Suprapubic skin (tissue), 4 donors: ENCODE measurements around the gene GRP. TPM values are rescaled to one million over a fixed set of nuclear protein-coding genes. Genes with fewer than 3 reads are reported as not detected.
A peak's percentile ranks its signal among the peaks of the same experiment; 100 is the strongest.

Source experiments
- DNase-seq, 2 donors: peaks; one replicate each; pipeline ENCODE4 v3.0.0-alpha.2; 2019; ENCODE audit warnings: low spot score in 2 of 2
- H3K27ac ChIP-seq: fragments of 200-600 bp; sonication (generic); one replicate; pipeline ENCODE4 v1.5.1; 2019
- H3K27me3 ChIP-seq: fragments of 200-600 bp; sonication (generic); one replicate; pipeline ENCODE4 v1.5.1; 2019
- H3K36me3 ChIP-seq: fragments of 200-600 bp; sonication (generic); one replicate; pipeline ENCODE4 v1.5.1; 2019
- H3K4me1 ChIP-seq: fragments of 200-600 bp; sonication (generic); one replicate; pipeline ENCODE4 v1.5.1; 2019
- H3K4me3 ChIP-seq: fragments of 200-600 bp; sonication (generic); one replicate; pipeline ENCODE4 v1.5.1; 2019; ENCODE audit warnings: mild to moderate bottlenecking
- H3K9me3 ChIP-seq: fragments of 200-600 bp; sonication (generic); one replicate; pipeline ENCODE4 v1.5.1; 2019
- EP300 ChIP-seq: sonication (generic); formaldehyde crosslinking; IDR thresholded peaks from one replicate; pipeline ENCODE4 v1.6.1; 2017; ENCODE audit warnings: antibody characterized with exemption
- POLR2A ChIP-seq, 2 donors: fragments of 450-650 bp; IDR thresholded peaks; one replicate each; pipeline ENCODE4 v1.6.1; 2017; ENCODE audit warnings: antibody characterized with exemption in 2 of 2, mild to moderate bottlenecking in 2 of 2, moderate library complexity in 2 of 2
- POLR2AphosphoS5 ChIP-seq, 3 donors: sonication (generic); formaldehyde crosslinking; IDR thresholded peaks; one replicate each; pipeline ENCODE4 v1.6.1; 2017; ENCODE audit warnings: antibody characterized with exemption in 3 of 3
- WGBS: methylation state at CpG from one replicate; pipeline ENCODE4 v1.1.5; 2018; 5-methylcytosine and 5-hydroxymethylcytosine counted together
- total RNA-seq, 4 donors: library from RNA; depleted of rRNA; stranded (reverse); fragments of >200 nt; gene quantifications; one replicate each; pipeline ENCODE4 v1.1.0, GENCODE V29; 2016
- TF ChIP-seq, protein P1 (sequence below), 2 donors: fragments of 200-600 bp in 1 of 2; fragments of 450-650 bp in 1 of 2; sonication (generic) in 1 of 2; IDR thresholded peaks; one replicate each; pipeline ENCODE4 v1.5.1; 2016 to 2019; ENCODE audit warnings: antibody characterized with exemption in 2 of 2, mild to moderate bottlenecking in 1 of 2, moderate library complexity in 1 of 2

The GRP gene
- total RNA-seq, 4 donors from 2014 or later = not detected

DNA sequence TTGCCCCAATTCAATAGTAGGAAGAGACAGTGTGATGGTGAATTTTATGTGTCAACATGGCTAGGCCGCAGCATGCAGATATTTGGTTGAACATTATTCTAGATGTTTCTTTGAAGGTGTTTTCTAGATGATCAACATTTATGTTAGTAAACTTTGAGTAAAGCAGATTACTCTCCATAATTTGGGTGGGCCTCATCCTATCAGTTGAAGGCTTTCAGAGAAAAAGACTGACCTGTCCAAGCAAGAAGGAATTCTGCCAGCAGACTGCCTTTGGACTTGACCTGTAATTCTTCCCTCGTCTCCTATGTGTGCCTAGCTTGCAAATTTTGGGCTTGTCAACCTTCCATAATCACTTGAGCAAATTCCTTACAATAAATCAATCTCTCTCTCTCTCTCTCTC lies 8.3 kb upstream of the GRP start:
- H3K4me1 ChIP-seq = peaks cover 5% of the 10 kb centered on the region
- no peaks in the 10 kb centered on the region for H3K36me3 ChIP-seq
- TF ChIP-seq, protein P1, sequence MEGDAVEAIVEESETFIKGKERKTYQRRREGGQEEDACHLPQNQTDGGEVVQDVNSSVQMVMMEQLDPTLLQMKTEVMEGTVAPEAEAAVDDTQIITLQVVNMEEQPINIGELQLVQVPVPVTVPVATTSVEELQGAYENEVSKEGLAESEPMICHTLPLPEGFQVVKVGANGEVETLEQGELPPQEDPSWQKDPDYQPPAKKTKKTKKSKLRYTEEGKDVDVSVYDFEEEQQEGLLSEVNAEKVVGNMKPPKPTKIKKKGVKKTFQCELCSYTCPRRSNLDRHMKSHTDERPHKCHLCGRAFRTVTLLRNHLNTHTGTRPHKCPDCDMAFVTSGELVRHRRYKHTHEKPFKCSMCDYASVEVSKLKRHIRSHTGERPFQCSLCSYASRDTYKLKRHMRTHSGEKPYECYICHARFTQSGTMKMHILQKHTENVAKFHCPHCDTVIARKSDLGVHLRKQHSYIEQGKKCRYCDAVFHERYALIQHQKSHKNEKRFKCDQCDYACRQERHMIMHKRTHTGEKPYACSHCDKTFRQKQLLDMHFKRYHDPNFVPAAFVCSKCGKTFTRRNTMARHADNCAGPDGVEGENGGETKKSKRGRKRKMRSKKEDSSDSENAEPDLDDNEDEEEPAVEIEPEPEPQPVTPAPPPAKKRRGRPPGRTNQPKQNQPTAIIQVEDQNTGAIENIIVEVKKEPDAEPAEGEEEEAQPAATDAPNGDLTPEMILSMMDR (IDR thresholded peaks at IDR 0.05) = no peak
- TF ChIP-seq EP300 (no peak), POLR2AphosphoS5 (IDR thresholded peaks at IDR 0.05) (no peak), POLR2A (IDR thresholded peaks at IDR 0.05) (no peak)
- 96% methylated on average over 2 of the region's 2 CpGs for WGBS
- H3K27me3 ChIP-seq = no peaks in the 10 kb centered on the region
- no peaks in the 10 kb centered on the region for H3K9me3 ChIP-seq
- DNase-seq = no peak
- H3K4me3 ChIP-seq = no peak overlapping the region
- H3K27ac ChIP-seq = no peak overlapping the region

DNA sequence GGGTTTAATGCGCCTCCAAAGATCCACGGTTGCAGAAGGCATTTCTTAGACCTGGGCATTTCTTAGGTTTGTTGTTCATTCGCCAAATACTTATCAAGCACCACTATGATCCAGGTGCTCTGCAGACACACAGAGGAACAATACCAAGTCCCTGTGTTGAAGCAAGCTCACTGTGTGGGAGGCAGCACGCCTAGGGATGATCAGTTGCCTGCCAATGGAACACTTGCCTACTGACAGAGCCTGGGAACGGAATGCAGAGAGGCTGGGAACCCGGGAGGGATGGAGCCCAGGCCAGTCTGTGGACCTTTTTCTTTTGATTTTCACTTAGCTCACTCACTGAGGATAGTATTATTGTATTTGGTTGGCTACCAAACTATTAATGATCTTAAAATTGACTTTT lies 1.9 kb upstream of the GRP start:
- no peak overlapping the region for H3K4me3 ChIP-seq
- H3K36me3 ChIP-seq = no peaks in the 10 kb centered on the region
- no peak overlapping the region for H3K27ac ChIP-seq
- H3K4me1 ChIP-seq = peaks cover 20% of the 10 kb centered on the region
- 75% methylated on average over 6 of the region's 6 CpGs for WGBS
- no peak for DNase-seq
- H3K27me3 ChIP-seq = peaks cover 62% of the 10 kb centered on the region
- H3K9me3 ChIP-seq = no peaks in the 10 kb centered on the region
- TF ChIP-seq, protein P1 (IDR thresholded peaks at IDR 0.05) = no peak
- TF ChIP-seq POLR2AphosphoS5 (IDR thresholded peaks at IDR 0.05) (no peak), POLR2A (IDR thresholded peaks at IDR 0.05) (no peak), EP300 (no peak)

DNA sequence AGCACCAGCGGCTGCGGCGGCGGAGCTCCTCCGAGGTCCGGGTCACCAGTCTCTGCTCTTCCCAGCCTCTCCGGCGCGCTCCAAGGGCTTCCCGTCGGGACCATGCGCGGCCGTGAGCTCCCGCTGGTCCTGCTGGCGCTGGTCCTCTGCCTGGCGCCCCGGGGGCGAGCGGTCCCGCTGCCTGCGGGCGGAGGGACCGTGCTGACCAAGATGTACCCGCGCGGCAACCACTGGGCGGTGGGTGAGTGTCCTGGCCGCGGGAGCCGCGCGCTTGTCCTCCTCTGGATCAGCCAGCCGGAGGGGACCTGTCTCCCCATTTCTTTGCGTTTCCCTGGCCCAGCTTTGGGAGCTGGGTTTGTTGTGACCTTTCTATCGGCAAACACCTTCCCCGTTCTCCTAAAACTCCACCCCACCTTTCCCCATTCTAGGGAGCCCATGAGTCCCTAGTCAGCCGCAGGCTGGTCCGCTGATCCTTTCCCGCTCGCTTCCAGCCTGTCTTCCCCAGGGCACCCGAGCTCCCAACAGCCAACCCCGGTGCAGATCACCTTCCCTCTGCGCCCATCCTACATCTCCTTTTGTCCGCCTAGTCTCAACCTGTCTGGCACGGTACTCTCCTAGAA lies 316 bp downstream of the GRP start:
- TF ChIP-seq POLR2AphosphoS5 (IDR thresholded peaks at IDR 0.05) = no peak
- no peak for TF ChIP-seq POLR2A (IDR thresholded peaks at IDR 0.05)
- TF ChIP-seq, protein P1 (IDR thresholded peaks at IDR 0.05) = no peak
- TF ChIP-seq EP300 = no peak
- no peak for DNase-seq
- no peaks in the 10 kb centered on the region for H3K9me3 ChIP-seq
- no peak overlapping the region for H3K27ac ChIP-seq
- H3K4me3 ChIP-seq = peak overlapping the region; percentile 28
- 3% methylated on average over 22 of the region's 46 CpGs for WGBS
- H3K27me3 ChIP-seq = peaks cover 62% of the 10 kb centered on the region
- H3K36me3 ChIP-seq = no peaks in the 10 kb centered on the region
- H3K4me1 ChIP-seq = peaks cover 20% of the 10 kb centered on the region

DNA sequence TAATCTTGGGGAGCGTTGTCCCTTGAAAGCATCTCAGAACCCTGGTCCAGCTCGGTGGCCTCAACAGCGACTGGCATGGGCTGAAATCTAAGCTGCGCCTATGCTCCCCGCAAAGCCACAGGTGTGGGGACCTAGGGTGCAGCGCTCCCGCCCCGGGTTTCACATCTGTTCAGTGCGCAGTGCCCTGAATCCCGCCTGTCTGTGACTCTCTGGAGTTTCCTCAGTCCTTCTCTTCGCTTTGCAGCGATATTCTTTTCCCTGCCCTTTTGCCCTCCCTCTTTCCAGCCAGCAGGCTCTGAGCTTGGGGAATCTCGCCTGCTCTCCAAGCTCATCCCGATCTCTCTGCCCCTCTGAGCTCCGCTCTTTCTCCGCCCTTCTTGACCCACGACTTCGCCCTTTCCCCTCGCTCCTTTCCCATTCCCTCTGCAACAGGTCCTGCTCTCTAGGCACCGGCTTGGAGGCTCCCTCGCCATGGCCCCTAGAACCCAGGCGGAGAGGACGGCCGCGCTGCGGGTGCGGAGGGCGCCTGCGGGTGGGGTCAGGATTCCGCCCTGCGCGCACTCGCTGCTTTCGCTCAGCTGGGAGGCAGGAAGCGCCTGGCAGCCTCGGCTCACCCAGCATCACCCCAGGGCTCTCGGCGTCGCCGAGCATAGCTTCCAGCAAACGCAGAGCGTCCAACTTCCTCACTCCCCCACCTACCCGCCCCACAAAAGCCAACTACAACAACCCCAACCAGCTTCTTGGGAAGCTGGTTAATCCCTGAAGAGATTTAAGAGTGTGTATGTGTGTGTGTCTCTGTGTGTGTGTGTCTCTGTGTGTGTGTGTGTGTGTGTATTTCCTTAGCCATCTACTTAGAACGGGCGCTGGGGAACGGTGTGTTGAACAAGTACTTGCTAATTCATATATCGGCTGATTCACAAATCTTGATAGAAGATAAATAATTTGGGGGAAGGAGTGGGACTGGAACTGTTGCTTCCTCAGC lies 1.1 kb downstream of the GRP start:
- Histone ChIP-seq H3K36me3 (no peaks in the 10 kb centered on the region), H3K27ac (no peak overlapping the region), H3K9me3 (no peaks in the 10 kb centered on the region), H3K4me3 (peak overlapping the region; percentile 28), H3K27me3 (peaks cover 62% of the 10 kb centered on the region), H3K4me1 (peaks cover 20% of the 10 kb centered on the region)
- DNase-seq = no peak
- no peak for TF ChIP-seq EP300
- TF ChIP-seq POLR2AphosphoS5 (IDR thresholded peaks at IDR 0.05) = no peak
- TF ChIP-seq, protein P1 (IDR thresholded peaks at IDR 0.05) = no peak
- TF ChIP-seq POLR2A (IDR thresholded peaks at IDR 0.05) = no peak
- 5% methylated on average over 36 of the region's 47 CpGs for WGBS

DNA sequence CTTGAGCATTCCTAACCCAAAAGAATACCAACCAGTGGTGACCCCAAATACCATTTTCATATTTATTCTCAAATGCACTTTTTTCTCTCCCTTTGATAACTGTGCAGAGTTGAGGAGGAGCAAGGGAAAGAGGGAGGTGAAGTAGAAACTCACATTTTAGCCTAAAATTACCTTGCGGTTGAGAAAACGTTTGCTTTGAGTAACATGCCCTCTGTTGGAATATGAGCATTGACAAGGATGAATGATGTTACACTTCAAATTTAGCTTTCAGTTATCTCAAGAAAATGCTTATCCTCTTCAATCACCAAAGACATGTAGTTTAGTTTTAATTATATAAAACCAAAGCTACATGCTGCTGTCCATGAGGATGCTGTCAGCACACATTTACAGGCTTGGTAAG lies 2.4 kb downstream of the GRP start:
- TF ChIP-seq EP300 (no peak), POLR2A (IDR thresholded peaks at IDR 0.05) (no peak), POLR2AphosphoS5 (IDR thresholded peaks at IDR 0.05) (no peak)
- TF ChIP-seq, protein P1 (IDR thresholded peaks at IDR 0.05) = no peak
- 86% methylated on average over 2 of the region's 2 CpGs for WGBS
- Histone ChIP-seq H3K4me1 (peaks cover 20% of the 10 kb centered on the region), H3K9me3 (no peaks in the 10 kb centered on the region), H3K27ac (no peak overlapping the region), H3K4me3 (no peak overlapping the region), H3K27me3 (peaks cover 55% of the 10 kb centered on the region), H3K36me3 (no peaks in the 10 kb centered on the region)
- no peak for DNase-seq
